GM23248 (cell line): ENCODE measurements around the gene TFRC. TPM values are rescaled to one million over a fixed set of nuclear protein-coding genes. Genes with fewer than 3 reads are reported as not detected.

ENCODE experiments used
- DNase-seq: peaks from one replicate; pipeline ENCODE4 v3.0.0-alpha.2; 2015
- H2AFZ ChIP-seq: fragments of 200-600 bp; sonication (generic); 2 replicates; pipeline ENCODE4 v1.6.1; 2016; ENCODE audit warnings: antibody characterized with exemption
- H3F3A ChIP-seq: fragments of 200-600 bp; sonication (generic); 2 replicates; pipeline ENCODE4 v1.6.1; 2016; ENCODE audit warnings: mild to moderate bottlenecking, antibody characterized with exemption, mixed run types; ENCODE audit not compliant: insufficient read depth
- H3K27ac ChIP-seq: fragments of 200-600 bp; sonication (generic); 2 replicates; pipeline ENCODE4 v1.5.1; 2016; ENCODE audit warnings: mild to moderate bottlenecking
- H3K27me3 ChIP-seq: fragments of 200-600 bp; sonication (generic); replicated peaks from 2 replicates; pipeline ENCODE4 v1.6.1; 2016; ENCODE audit warnings: mild to moderate bottlenecking; ENCODE audit not compliant: insufficient read depth
- H3K36me3 ChIP-seq: fragments of 200-600 bp; sonication (generic); 2 replicates; pipeline ENCODE4 v1.6.1; 2016; ENCODE audit warnings: low read depth, mild to moderate bottlenecking
- H3K4me1 ChIP-seq: fragments of 200-600 bp; sonication (generic); 2 replicates; pipeline ENCODE4 v1.6.1; 2016; ENCODE audit warnings: mild to moderate bottlenecking; ENCODE audit not compliant: insufficient read depth
- H3K4me2 ChIP-seq: fragments of 200-600 bp; sonication (generic); one replicate; pipeline ENCODE4 v1.6.1; 2016; ENCODE audit warnings: mild to moderate bottlenecking; ENCODE audit not compliant: unreplicated experiment
- H3K4me3 ChIP-seq: fragments of 200-600 bp; sonication (generic); 2 replicates; pipeline ENCODE4 v1.5.1; 2016; ENCODE audit warnings: mild to moderate bottlenecking
- H3K79me2 ChIP-seq: fragments of 200-600 bp; sonication (generic); 2 replicates; pipeline ENCODE4 v1.6.1; 2016; ENCODE audit warnings: mild to moderate bottlenecking; ENCODE audit not compliant: insufficient read depth
- H3K9ac ChIP-seq: fragments of 200-600 bp; sonication (generic); 2 replicates; pipeline ENCODE4 v1.6.1; 2016; ENCODE audit warnings: mild to moderate bottlenecking
- H3K9me2 ChIP-seq: fragments of 200-600 bp; sonication (generic); 2 replicates; pipeline ENCODE4 v1.6.1; 2016; ENCODE audit warnings: mixed run types, mild to moderate bottlenecking, moderate library complexity; ENCODE audit not compliant: insufficient read depth
- H3K9me3 ChIP-seq: fragments of 200-600 bp; sonication (generic); one replicate; pipeline ENCODE4 v1.6.1; 2017; ENCODE audit warnings: low read depth
- H4K20me1 ChIP-seq: fragments of 200-600 bp; sonication (generic); 2 replicates; pipeline ENCODE4 v1.6.0; 2016; ENCODE audit not compliant: insufficient read depth
- EZH2 ChIP-seq: fragments of 200-600 bp; sonication (generic); IDR thresholded peaks from 2 replicates; pipeline ENCODE4 v1.6.1; 2018; ENCODE audit warnings: antibody characterized with exemption, mild to moderate bottlenecking; ENCODE audit not compliant: insufficient read depth, poor library complexity, severe bottlenecking
- EZH2phosphoT487 ChIP-seq: fragments of 200-600 bp; sonication (generic); IDR thresholded peaks from 2 replicates; pipeline ENCODE4 v1.6.1; 2018; ENCODE audit warnings: antibody characterized with exemption, moderate library complexity, mild to moderate bottlenecking, low read depth; ENCODE audit not compliant: insufficient read depth
- WGBS, 2 experiments: methylation state at CpG; one replicate each; pipeline ENCODE4 v1.1.6; 2015 to 2017; ENCODE audit warnings: low lambda C conversion rate in 2 of 2, low coverage in 1 of 2; ENCODE audit errors: missing lambda C conversion rate in 2 of 2; 5-methylcytosine and 5-hydroxymethylcytosine counted together
- in situ Hi-C: fragments of 300-500 bp; cut with MboI; formaldehyde crosslinking; loops from 2 replicates; pipeline ENCODE4 v1.15.0; 2020
- polyA plus RNA-seq: library from polyadenylated mRNA; unstranded; fragments of >200 nt; fragmentation: Nextera tagmentation; extraction: Ambion mirVana; gene quantifications from 2 replicates; pipeline ENCODE4 v1.2.1, GENCODE V29; 2016
- total RNA-seq: library from RNA; depleted of rRNA; stranded (reverse); fragments of >200 nt; shearing (Covaris generic); gene quantifications from 2 replicates; pipeline ENCODE4 v1.2.3, GENCODE V29; 2014

TFRC gene
- total and polyA plus RNA-seq, 2 experiments from 2014 or later, result 64.1 to 107 TPM

DNA sequence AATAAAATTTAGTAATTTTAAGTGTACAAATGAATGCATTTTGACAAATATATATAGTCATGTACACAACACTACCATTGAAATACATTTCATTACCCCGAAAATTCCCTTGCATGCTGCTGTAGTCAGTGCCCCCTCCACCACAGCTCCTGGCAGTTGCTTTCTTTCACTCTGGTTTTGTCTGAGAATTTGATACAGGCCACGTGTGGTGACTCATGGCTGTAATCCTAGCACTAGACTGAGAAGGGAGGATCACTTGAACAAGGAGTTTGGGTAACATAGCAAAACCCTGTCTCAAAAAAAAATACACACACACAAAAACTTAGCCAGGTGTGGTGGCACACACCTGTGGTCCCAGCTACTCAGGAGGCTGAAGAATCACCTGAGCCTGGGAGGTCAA is 65.4 kb downstream of the TFRC start:
- H3K9me2 ChIP-seq, result no peaks in the 10 kb centered on the region
- no peaks in the 10 kb centered on the region for H3K79me2 ChIP-seq

GRCh38 chr3:196016059-196016458 is 65.8 kb downstream of the TFRC start:
- H3K9me2 ChIP-seq, result no peaks in the 10 kb centered on the region
- WGBS, 2 experiments, result 78 to 92% methylated on average over 1 of the region's 1 CpG
- in situ Hi-C loops, result no loop called here
- H3K9ac ChIP-seq, result no peak overlapping the region
- H3F3A ChIP-seq, result no peaks in the 10 kb centered on the region
- peaks cover 16% of the 10 kb centered on the region; the same call in 1 of the 2 replicates for H3K27me3 ChIP-seq
- H3K4me3 ChIP-seq, result no peak overlapping the region
- H3K36me3 ChIP-seq, result no peaks in the 10 kb centered on the region
- no peaks in the 10 kb centered on the region for H3K79me2 ChIP-seq
- no peak for TF ChIP-seq EZH2
- no peak for TF ChIP-seq EZH2phosphoT487
- DNase-seq, result no peak
- no peaks in the 10 kb centered on the region for H3K9me3 ChIP-seq
- no peak overlapping the region for H2AFZ ChIP-seq
- 0 out of 2 replicates have a peak, but pooled peaks cover 5% of the 10 kb centered on the region for H3K4me1 ChIP-seq
- no peak overlapping the region for H3K4me2 ChIP-seq
- H4K20me1 ChIP-seq, result no peaks in the 10 kb centered on the region
- no peak overlapping the region for H3K27ac ChIP-seq

More for the DNA sequence above, 65.4 kb downstream of the TFRC start:
- 17 to 30% methylated on average over 2 of the region's 2 CpGs for WGBS, 2 experiments
- no peak overlapping the region for H2AFZ ChIP-seq
- TF ChIP-seq EZH2 (no peak), EZH2phosphoT487 (no peak)
- no peaks in the 10 kb centered on the region for H3K9me3 ChIP-seq
- H3K4me3 ChIP-seq, result no peak overlapping the region
- H3K4me1 ChIP-seq, result 0 out of 2 replicates have a peak, but pooled peaks cover 5% of the 10 kb centered on the region
- H3K36me3 ChIP-seq, result no peaks in the 10 kb centered on the region
- H3K27me3 ChIP-seq, result peaks cover 16% of the 10 kb centered on the region; the same call in 1 of the 2 replicates
- H3K27ac ChIP-seq, result no peak overlapping the region
- peak; percentile 71 for DNase-seq
- H4K20me1 ChIP-seq, result no peaks in the 10 kb centered on the region
- no peak overlapping the region for H3K9ac ChIP-seq
- no peaks in the 10 kb centered on the region for H3F3A ChIP-seq
- H3K4me2 ChIP-seq, result no peak overlapping the region
- in situ Hi-C loops, result no loop called here

DNA sequence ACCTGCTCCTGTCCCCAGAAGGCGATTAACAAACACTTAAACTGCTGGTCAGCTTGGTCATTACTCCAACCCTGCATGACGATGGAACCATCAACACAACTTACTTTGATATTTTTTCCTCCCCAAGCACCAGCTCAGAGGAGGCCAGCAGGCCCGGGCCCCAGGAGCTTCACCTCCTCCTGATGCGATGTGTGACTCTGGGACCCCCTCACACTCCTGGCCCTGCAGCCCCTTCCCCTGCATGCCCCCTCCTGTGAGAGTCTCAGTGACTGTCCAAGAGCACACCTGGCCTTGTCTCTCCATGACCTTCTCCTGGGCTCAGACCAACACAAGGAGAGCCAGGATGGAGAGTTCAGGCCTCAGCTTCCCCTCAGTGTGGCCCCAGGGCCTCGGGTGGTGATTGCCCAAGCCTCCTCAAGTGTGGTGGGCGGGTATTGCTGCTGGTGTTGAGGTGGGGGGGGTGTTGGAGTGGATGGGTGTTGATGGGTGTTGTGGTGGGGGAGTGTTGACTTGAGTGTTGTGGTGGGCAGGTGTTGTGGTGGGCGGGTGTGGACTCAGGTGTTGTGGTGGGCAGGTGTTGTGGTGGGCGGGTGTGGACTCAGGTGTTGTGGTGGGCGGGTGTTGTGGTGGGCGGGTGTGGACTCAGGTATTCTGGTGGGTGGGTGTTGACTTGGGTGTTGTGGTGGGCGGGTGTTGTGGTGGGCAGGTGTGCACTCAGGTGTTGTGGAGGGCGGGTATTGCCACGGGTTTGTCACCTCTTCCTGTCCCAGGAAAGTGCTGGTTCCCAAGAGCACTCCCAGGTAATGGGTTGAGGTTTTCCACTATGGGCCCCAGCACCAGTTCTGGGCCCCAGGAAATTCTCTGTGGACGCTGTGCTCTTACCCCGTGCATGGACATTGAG is 68.1 kb downstream of the TFRC start:
- Histone ChIP-seq H2AFZ (no peak overlapping the region), H4K20me1 (no peaks in the 10 kb centered on the region), H3K9ac (no peak overlapping the region), H3K4me2 (no peak overlapping the region), H3K4me3 (no peak overlapping the region), H3K27me3 (peaks cover 19% of the 10 kb centered on the region), H3K9me2 (no peaks in the 10 kb centered on the region), H3F3A (no peaks in the 10 kb centered on the region), H3K9me3 (no peaks in the 10 kb centered on the region), H3K36me3 (no peaks in the 10 kb centered on the region), H3K27ac (no peak overlapping the region), H3K4me1 (0 out of 2 replicates have a peak, but pooled peaks cover 5% of the 10 kb centered on the region), H3K79me2 (no peaks in the 10 kb centered on the region)
- DNase-seq, result no peak
- TF ChIP-seq EZH2 (no peak), EZH2phosphoT487 (no peak)
- in situ Hi-C loops, result no loop called here
- WGBS, 2 experiments, result 64 to 77% methylated on average over 8 to 15 of the region's 15 CpGs

DNA sequence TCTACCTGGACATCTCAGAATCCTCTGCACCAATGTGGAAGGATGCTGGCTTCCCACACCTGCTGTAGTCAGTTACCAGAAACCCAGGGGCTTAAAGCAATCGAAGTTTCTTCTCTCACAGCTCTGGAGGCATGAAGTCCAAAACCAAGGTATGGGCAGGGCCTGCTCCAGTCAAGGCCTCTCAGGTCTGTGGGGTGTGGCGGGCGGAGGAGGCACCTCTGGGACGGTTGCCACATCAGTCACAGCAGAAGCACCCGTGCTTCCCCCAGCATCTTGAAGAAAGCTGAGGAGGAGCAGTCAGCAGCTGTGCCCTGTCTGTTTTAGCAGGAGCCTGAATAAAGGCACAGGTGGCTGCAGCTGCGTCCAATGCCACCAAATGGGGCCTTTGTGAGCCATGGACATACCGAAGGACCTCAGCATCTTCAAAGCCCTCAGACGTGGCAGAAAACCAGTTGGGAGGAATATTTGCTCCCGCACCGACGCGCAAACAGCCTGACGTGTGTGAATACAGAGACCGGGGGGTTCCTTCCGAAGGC is 68.9 kb downstream of the TFRC start:
- H3K27me3 ChIP-seq, result peaks cover 16% of the 10 kb centered on the region
- no peaks in the 10 kb centered on the region for H3K79me2 ChIP-seq
- H3K4me1 ChIP-seq, result 0 out of 2 replicates have a peak, but pooled peaks cover 5% of the 10 kb centered on the region
- no peaks in the 10 kb centered on the region for H3F3A ChIP-seq
- DNase-seq, result no peak
- no peaks in the 10 kb centered on the region for H3K9me3 ChIP-seq
- no peaks in the 10 kb centered on the region for H3K9me2 ChIP-seq
- no peak overlapping the region for H2AFZ ChIP-seq
- no peaks in the 10 kb centered on the region for H4K20me1 ChIP-seq
- no peaks in the 10 kb centered on the region for H3K36me3 ChIP-seq
- H3K4me3 ChIP-seq, result no peak overlapping the region
- in situ Hi-C loops, result no loop called here
- no peak overlapping the region for H3K27ac ChIP-seq
- H3K9ac ChIP-seq, result no peak overlapping the region
- no peak overlapping the region for H3K4me2 ChIP-seq
- 69% methylated on average over 15 of the region's 15 CpGs for WGBS, 2 experiments
- TF ChIP-seq EZH2 (no peak), EZH2phosphoT487 (no peak)
